Esophagus squamous epithelium (tissue), 5 donors: ENCODE results near the gene NDFIP1. TPM values are rescaled to one million over a fixed set of nuclear protein-coding genes. Genes with fewer than 3 reads are reported as not detected.
"Not testable (repeated sequence)": the region's sequence is repeated elsewhere in the genome, so short reads cannot be mapped to it uniquely, and the experiment has no call there.

ENCODE experiments used
- DNase-seq: peaks from one replicate; lab custom pipeline; 2025; lab: John Stamatoyannopoulos, UW
- H3K27ac ChIP-seq, 4 donors: fragments of 200-600 bp; sonication (generic); one replicate each; pipeline ENCODE4 v1.5.1; 2016 to 2019; ENCODE audit warnings: mild to moderate bottlenecking in 1 of 4
- H3K27me3 ChIP-seq, 4 donors: fragments of 200-600 bp; sonication (generic); 1 replicate in 3 of 4; 2 replicates in 1 of 4; pipeline versions ENCODE4 v1.5.1 to v1.6.0; 2017 to 2021; ENCODE audit warnings: antibody characterized with exemption in 1 of 4
- H3K36me3 ChIP-seq, 3 donors: fragments of 200-600 bp; sonication (generic); one replicate each; pipeline ENCODE4 v1.5.1; 2016 to 2019
- H3K4me1 ChIP-seq, 3 donors: fragments of 200-600 bp; sonication (generic); one replicate each; pipeline ENCODE4 v1.5.1; 2017 to 2019
- H3K4me3 ChIP-seq, 4 donors: fragments of 200-600 bp; sonication (generic); 1 replicate in 3 of 4; 2 replicates in 1 of 4; pipeline ENCODE4 v1.5.1; 2016 to 2019; ENCODE audit warnings: mild to moderate bottlenecking in 2 of 4, moderate library complexity in 1 of 4
- H3K9me3 ChIP-seq, 3 donors: fragments of 200-600 bp; sonication (generic); one replicate each; pipeline ENCODE4 v1.5.1; 2016 to 2019
- POLR2A ChIP-seq, 4 donors: fragments of 450-650 bp; IDR thresholded peaks; one replicate each; pipeline ENCODE4 v1.6.1; 2017; ENCODE audit warnings: antibody characterized with exemption in 4 of 4, mild to moderate bottlenecking in 4 of 4, moderate library complexity in 3 of 4
- WGBS, 2 donors: methylation state at CpG; one replicate each; pipeline ENCODE4 v1.1.5; 2018; 5-methylcytosine and 5-hydroxymethylcytosine counted together
- intact Hi-C: fragments of 100-400 bp; cut with DNase I; formaldehyde crosslinking; loops from one replicate; pipeline ENCODE4 v1.15.0; 2022
- total RNA-seq, 4 donors: library from RNA; depleted of rRNA; stranded (reverse); fragments of >200 nt; gene quantifications; one replicate each; pipeline ENCODE4 v1.1.0, GENCODE V29; 2016
- TF ChIP-seq, protein P1 (sequence below), 6 experiments: fragments of 450-650 bp in 4 of 6; fragments of 200-600 bp in 2 of 6; sonication (generic) in 2 of 6; IDR thresholded peaks; one replicate each; pipeline ENCODE4 v1.5.1; 2016 to 2019; ENCODE audit warnings: antibody characterized with exemption in 6 of 6, mild to moderate bottlenecking in 4 of 6, moderate library complexity in 4 of 6
- donor health status: DM: yes; HTN: yes; CAD: no.

Gene NDFIP1
- total RNA-seq, 4 donors from 2014 or later = 34.1 to 82.6 (median 38.9) TPM

GRCh38 chr5:142151436-142152383, 43.1 kb downstream of the NDFIP1 start:
- H3K27ac ChIP-seq = no peak overlapping the region
- WGBS, 2 donors = 28 to 31% methylated on average over 3 of the region's 3 CpGs
- no peaks in the 10 kb centered on the region for H3K27me3 ChIP-seq
- H3K9me3 ChIP-seq = no peaks in the 10 kb centered on the region
- TF ChIP-seq, protein P1, sequence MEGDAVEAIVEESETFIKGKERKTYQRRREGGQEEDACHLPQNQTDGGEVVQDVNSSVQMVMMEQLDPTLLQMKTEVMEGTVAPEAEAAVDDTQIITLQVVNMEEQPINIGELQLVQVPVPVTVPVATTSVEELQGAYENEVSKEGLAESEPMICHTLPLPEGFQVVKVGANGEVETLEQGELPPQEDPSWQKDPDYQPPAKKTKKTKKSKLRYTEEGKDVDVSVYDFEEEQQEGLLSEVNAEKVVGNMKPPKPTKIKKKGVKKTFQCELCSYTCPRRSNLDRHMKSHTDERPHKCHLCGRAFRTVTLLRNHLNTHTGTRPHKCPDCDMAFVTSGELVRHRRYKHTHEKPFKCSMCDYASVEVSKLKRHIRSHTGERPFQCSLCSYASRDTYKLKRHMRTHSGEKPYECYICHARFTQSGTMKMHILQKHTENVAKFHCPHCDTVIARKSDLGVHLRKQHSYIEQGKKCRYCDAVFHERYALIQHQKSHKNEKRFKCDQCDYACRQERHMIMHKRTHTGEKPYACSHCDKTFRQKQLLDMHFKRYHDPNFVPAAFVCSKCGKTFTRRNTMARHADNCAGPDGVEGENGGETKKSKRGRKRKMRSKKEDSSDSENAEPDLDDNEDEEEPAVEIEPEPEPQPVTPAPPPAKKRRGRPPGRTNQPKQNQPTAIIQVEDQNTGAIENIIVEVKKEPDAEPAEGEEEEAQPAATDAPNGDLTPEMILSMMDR (IDR thresholded peaks at IDR 0.05) = peak; percentile 45 to 90 (median 79)
- TF ChIP-seq POLR2A (IDR thresholded peaks at IDR 0.05) = no peak
- DNase-seq = no peak
- intact Hi-C loops = loop anchor here (5.0 kb wide), 1 partner anchor 396 kb away; no protein-coding TSS in a partner anchor
- no peak overlapping the region for H3K4me3 ChIP-seq
- H3K36me3 ChIP-seq = peaks cover 4 to 66% (median 7%) of the 10 kb centered on the region in 3 donors
- H3K4me1 ChIP-seq = no peaks in the 10 kb centered on the region

- Histone ChIP-seq H3K36me3 (peaks cover 0 to 59% (median 2%) of the 10 kb centered on the region in 3 donors), H3K4me1 (no peaks in the 10 kb centered on the region), H3K4me3 (no peak overlapping the region), H3K9me3 (no peaks in the 10 kb centered on the region), H3K27me3 (no peaks in the 10 kb centered on the region), H3K27ac (no peak overlapping the region)
- 75 to 93% methylated on average over 1 of the region's 1 CpG for WGBS, 2 donors
- TF ChIP-seq, protein P1 (IDR thresholded peaks at IDR 0.05) = no peak
- no peak for TF ChIP-seq POLR2A (IDR thresholded peaks at IDR 0.05)
- intact Hi-C loops = loop anchor here (5.0 kb wide), 1 partner anchor 395 kb away; no protein-coding TSS in a partner anchor
- no peak for DNase-seq
Measured at GRCh38 chr5:142152384-142152732, 43.8 kb downstream of the NDFIP1 start.

DNA sequence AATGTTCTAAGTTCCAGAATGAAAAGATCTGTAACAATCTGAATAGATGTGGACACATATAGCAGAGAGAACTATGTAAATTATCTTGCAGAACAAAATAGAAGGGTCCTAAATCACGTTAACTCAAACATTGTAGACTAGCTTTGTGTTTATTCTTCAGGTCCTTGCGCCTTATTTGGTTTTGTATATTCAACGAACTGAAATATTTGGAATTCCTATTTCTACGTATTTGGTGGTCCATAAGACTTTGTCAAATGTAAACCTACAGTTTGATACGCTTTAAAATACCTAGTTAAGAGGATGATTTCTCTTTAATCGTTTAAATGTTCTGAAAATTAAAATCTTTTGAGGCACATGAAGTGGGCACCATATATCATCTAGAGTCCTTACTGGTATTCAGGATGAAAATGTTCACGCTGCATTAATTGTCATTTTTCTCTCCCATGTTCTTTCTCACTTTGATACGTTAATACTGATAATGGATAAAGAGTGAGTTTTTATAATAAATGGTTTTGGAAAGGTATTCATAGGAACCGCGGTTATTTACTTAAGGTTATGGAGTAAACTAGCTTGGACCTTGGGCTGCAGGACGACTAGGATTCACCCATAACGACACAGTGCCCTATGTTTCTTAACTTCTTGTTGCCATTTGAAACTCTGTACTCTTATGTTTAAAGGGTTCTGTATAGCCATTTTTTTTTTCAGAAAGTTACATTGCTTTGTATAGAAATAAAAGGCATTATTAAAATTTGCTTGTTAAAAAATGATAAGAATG, 45.3 kb downstream of the NDFIP1 start:
- H3K9me3 ChIP-seq = no peaks in the 10 kb centered on the region
- H3K27ac ChIP-seq = no peak overlapping the region
- intact Hi-C loops = loop anchor here (5.0 kb wide), 1 partner anchor 393 kb away; no protein-coding TSS in a partner anchor
- H3K4me3 ChIP-seq = no peak overlapping the region
- no peak for DNase-seq
- no peaks in the 10 kb centered on the region for H3K27me3 ChIP-seq
- no peaks in the 10 kb centered on the region for H3K4me1 ChIP-seq
- 82 to 89% methylated on average over 12 of the region's 12 CpGs for WGBS, 2 donors
- TF ChIP-seq, protein P1 (IDR thresholded peaks at IDR 0.05) = no peak
- TF ChIP-seq POLR2A (IDR thresholded peaks at IDR 0.05) = no peak
- H3K36me3 ChIP-seq = peaks cover 0 to 44% (median 0%) of the 10 kb centered on the region in 3 donors

DNA sequence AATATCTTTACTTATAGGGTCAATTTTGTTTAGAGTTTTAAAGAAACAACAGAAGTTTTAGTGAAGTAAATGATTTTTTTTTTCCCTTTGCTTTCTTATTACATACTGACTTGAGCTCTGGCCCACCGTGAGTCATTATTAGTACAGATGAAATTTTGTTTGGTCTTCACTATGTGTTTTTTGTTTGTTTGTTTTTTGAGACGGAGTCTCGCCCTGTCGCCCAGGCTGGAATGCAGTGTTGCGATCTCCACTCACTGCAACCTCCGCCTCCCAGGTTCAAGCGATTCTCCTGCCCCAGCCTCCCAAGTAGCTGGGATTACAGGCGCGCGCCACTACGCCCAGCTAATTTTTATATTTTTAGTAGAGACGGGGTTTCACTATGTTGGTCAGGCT, 45.9 kb downstream of the NDFIP1 start:
- H3K4me1 ChIP-seq, H3K4me3 ChIP-seq, H3K27me3 ChIP-seq, DNase-seq, H3K9me3 ChIP-seq, H3K27ac ChIP-seq: not testable (repeated sequence)
- H3K36me3 ChIP-seq = peaks cover 0 to 40% (median 0%) of the 10 kb centered on the region in 3 donors
- 91 to 96% methylated on average over 6 to 12 of the region's 12 CpGs for WGBS, 2 donors
- intact Hi-C loops = loop anchor here (5.0 kb wide), 1 partner anchor 393 kb away; no protein-coding TSS in a partner anchor

- Histone ChIP-seq H3K4me1 (no peaks in the 10 kb centered on the region), H3K27ac (no peak overlapping the region), H3K36me3 (peaks cover 0 to 19% (median 0%) of the 10 kb centered on the region in 3 donors), H3K4me3 (no peak overlapping the region), H3K27me3 (no peaks in the 10 kb centered on the region), H3K9me3 (no peaks in the 10 kb centered on the region)
- DNase-seq = no peak
- TF ChIP-seq, protein P1 (IDR thresholded peaks at IDR 0.05) = no peak
- TF ChIP-seq POLR2A (IDR thresholded peaks at IDR 0.05) = no peak
- intact Hi-C loops = no loop called here
- whole genome bisulfite sequencing, 2 donors = 77 to 82% methylated on average over 5 of the region's 5 CpGs
Measured at GRCh38 chr5:142156839-142157463, 48.4 kb downstream of the NDFIP1 start.
